Measurements from ENCODE around the gene LPAR5. TPM values are rescaled to one million over a fixed set of nuclear protein-coding genes. Genes with fewer than 3 reads are reported as not detected.

Gene LPAR5
- total and polyA plus RNA-seq, 2 of the 8 experiments (the other 6 are each of a cell fraction or from before 2014, with no cell fraction given), result 0.22 to 0.24 TPM

DNA sequence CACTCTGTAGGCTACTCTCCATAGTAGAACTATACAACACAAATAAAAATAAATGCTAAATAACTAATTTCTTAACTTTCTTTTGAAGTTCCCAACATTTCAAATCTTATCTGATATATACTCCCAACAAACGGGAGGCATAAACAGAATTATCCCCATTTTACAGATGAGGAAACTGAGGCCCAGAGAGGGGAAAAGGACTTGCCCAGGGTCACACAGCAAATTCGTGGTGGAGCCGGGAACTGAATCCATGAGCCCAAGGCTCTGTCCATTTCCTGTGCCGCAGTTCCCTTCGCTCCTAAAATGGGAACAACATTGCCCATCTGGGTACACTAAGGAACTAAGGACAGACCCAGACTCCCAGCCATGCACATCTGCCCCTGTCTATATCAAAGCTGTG, 41.2 kb upstream of the LPAR5 start (continued):
- TF ChIP-seq, protein P1, sequence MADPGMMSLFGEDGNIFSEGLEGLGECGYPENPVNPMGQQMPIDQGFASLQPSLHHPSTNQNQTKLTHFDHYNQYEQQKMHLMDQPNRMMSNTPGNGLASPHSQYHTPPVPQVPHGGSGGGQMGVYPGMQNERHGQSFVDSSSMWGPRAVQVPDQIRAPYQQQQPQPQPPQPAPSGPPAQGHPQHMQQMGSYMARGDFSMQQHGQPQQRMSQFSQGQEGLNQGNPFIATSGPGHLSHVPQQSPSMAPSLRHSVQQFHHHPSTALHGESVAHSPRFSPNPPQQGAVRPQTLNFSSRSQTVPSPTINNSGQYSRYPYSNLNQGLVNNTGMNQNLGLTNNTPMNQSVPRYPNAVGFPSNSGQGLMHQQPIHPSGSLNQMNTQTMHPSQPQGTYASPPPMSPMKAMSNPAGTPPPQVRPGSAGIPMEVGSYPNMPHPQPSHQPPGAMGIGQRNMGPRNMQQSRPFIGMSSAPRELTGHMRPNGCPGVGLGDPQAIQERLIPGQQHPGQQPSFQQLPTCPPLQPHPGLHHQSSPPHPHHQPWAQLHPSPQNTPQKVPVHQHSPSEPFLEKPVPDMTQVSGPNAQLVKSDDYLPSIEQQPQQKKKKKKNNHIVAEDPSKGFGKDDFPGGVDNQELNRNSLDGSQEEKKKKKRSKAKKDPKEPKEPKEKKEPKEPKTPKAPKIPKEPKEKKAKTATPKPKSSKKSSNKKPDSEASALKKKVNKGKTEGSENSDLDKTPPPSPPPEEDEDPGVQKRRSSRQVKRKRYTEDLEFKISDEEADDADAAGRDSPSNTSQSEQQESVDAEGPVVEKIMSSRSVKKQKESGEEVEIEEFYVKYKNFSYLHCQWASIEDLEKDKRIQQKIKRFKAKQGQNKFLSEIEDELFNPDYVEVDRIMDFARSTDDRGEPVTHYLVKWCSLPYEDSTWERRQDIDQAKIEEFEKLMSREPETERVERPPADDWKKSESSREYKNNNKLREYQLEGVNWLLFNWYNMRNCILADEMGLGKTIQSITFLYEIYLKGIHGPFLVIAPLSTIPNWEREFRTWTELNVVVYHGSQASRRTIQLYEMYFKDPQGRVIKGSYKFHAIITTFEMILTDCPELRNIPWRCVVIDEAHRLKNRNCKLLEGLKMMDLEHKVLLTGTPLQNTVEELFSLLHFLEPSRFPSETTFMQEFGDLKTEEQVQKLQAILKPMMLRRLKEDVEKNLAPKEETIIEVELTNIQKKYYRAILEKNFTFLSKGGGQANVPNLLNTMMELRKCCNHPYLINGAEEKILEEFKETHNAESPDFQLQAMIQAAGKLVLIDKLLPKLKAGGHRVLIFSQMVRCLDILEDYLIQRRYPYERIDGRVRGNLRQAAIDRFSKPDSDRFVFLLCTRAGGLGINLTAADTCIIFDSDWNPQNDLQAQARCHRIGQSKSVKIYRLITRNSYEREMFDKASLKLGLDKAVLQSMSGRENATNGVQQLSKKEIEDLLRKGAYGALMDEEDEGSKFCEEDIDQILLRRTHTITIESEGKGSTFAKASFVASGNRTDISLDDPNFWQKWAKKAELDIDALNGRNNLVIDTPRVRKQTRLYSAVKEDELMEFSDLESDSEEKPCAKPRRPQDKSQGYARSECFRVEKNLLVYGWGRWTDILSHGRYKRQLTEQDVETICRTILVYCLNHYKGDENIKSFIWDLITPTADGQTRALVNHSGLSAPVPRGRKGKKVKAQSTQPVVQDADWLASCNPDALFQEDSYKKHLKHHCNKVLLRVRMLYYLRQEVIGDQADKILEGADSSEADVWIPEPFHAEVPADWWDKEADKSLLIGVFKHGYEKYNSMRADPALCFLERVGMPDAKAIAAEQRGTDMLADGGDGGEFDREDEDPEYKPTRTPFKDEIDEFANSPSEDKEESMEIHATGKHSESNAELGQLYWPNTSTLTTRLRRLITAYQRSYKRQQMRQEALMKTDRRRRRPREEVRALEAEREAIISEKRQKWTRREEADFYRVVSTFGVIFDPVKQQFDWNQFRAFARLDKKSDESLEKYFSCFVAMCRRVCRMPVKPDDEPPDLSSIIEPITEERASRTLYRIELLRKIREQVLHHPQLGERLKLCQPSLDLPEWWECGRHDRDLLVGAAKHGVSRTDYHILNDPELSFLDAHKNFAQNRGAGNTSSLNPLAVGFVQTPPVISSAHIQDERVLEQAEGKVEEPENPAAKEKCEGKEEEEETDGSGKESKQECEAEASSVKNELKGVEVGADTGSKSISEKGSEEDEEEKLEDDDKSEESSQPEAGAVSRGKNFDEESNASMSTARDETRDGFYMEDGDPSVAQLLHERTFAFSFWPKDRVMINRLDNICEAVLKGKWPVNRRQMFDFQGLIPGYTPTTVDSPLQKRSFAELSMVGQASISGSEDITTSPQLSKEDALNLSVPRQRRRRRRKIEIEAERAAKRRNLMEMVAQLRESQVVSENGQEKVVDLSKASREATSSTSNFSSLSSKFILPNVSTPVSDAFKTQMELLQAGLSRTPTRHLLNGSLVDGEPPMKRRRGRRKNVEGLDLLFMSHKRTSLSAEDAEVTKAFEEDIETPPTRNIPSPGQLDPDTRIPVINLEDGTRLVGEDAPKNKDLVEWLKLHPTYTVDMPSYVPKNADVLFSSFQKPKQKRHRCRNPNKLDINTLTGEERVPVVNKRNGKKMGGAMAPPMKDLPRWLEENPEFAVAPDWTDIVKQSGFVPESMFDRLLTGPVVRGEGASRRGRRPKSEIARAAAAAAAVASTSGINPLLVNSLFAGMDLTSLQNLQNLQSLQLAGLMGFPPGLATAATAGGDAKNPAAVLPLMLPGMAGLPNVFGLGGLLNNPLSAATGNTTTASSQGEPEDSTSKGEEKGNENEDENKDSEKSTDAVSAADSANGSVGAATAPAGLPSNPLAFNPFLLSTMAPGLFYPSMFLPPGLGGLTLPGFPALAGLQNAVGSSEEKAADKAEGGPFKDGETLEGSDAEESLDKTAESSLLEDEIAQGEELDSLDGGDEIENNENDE (IDR thresholded peaks at IDR 0.05; ENCODE audit: insufficient replicate concordance, low read length), result no peak
- no peak for TF ChIP-seq KDM4A (IDR thresholded peaks at IDR 0.05; ENCODE audit: low read depth, low read length, severe bottlenecking)

Data from H1 (cell line).